GM21528 (cell line): ENCODE measurements around the gene TCFL5.

Experiments
- ATAC-seq: cut with Tn5 transposase; IDR thresholded peaks from one replicate; pipeline ENCODE4 v1.9.1; 2021; ENCODE audit warnings: mild to moderate bottlenecking, moderate library complexity; ENCODE audit not compliant: unreplicated experiment, low FRiP score

TCFL5 gene

DNA sequence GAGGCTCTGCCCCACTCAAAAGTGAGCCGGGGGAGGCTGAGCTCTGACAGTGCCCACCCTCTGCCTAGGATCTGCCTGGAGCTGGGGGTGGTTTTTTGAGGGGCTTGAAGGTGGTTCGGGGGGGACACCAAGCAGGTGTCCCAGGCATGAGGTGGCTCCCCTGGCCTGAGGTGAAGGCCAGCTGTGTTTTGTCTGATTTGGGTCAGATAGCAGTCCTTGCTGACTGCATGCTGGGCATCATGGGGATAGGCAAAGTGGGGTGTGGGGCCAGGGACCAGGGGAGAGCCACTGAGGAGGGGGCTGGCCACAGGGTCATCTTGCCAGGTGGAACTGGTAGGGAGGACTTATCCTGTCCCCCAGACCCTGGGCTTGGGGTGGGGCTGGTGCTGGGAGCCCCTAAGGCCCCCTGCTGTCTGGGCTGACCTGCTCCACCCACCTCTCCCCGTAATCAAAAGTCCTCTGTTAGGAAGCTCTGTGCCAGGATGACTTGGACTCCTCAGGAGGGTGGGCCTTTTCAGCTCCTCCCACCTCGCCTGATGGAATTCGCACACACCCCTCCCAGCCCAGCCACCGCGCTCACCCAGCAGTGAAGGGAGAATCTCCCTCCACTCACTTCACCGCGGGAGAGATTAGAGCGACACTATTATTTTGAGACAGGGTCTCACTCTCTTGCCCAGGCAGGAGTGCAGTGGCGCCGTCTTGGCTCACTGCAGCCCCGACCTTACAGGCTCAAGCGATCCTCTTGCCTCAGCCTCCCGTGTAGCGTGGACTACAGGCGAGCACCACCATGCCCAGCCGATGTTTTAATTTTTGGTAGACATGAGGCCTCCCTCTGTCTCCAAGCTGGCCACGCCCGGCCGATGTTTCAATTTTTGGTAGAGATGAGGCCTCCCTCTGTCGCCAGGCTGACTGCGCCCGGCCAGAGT lies 46.3 kb downstream of the TCFL5 start:
- no peak for ATAC-seq

DNA sequence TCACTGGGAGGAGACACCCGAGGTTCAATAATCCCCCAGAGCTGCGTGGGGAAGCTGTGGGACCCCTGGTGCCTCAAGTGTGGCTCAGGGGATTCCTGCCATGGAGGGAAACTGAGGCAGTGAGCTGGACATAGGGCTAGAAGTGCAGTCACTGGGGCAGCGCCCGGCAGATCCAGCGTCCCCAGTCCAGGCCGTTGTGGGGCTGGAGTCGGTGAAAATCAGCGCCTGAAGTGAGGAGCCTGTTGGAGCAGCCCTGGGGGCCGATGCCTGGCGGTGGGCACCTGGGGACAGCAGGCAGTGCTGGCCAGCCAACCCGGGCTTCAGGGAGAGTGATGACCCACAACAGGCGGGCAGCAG lies 46.9 kb downstream of the TCFL5 start:
- ATAC-seq: no peak

DNA sequence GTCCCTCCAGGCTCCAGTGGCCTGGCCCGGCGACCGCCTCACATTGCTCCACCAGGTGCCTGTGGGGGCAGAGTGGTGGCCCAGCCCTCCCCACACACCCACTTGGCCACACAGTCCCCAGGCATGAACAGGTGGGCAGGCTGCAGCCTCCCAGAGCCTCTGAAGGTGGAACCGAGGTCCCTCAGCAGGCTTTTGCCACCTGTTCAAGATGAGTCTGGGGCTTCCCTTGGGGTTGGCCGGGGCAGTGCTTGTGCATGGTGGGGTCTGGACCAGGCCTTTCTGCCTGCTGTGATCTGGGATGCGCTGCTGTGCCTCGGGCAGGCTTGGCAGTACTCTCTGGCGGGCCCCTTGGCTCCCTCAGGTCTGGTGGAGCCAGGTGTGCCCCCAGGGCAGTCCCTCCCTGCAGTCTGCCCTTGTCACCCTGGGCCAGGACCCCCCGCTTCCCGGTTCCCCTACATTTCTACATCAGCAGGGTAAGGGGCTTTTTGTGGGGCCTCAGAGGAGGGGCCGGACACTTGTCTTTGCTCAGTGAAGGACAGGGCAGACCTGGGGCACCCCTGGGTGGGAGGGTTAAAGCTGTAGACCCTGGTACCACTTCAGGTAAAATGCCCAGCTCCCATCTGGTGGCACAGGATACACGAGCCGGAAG lies 47.4 kb downstream of the TCFL5 start:
- no peak for ATAC-seq

DNA sequence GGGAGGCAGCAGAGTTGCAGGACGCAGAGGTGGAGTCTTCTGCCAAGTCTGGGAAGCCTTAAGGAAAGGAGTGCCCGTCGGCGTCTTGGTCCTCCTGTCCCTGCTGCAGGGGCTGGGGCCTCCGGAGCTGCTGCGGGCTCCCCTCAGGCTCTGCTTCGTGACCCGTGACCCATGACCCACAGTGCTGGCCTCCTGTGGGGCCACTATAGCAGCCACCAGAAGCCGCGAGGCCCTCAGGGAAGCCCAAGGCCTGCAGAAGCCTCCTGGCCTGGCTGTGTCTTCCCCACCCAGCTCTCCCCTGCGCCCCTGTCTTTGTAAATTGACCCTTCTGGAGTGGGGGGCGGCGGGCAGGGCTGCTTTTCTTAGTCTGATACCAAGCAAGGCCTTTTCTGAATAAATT lies 48.0 kb downstream of the TCFL5 start:
- ATAC-seq: no peak

DNA sequence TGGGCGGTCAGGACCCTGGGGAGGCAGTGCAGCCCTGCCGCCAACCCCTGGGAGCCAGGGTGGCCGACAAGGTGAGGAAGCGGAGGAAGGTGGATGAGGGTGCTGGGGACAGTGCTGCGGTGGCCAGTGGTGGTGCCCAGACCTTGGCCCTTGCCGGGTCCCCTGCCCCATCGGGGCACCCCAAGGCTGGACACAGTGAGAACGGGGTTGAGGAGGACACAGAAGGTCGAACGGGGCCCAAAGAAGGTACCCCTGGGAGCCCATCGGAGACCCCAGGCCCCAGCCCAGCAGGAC lies 48.8 kb downstream of the TCFL5 start:
- ATAC-seq: no peak

DNA sequence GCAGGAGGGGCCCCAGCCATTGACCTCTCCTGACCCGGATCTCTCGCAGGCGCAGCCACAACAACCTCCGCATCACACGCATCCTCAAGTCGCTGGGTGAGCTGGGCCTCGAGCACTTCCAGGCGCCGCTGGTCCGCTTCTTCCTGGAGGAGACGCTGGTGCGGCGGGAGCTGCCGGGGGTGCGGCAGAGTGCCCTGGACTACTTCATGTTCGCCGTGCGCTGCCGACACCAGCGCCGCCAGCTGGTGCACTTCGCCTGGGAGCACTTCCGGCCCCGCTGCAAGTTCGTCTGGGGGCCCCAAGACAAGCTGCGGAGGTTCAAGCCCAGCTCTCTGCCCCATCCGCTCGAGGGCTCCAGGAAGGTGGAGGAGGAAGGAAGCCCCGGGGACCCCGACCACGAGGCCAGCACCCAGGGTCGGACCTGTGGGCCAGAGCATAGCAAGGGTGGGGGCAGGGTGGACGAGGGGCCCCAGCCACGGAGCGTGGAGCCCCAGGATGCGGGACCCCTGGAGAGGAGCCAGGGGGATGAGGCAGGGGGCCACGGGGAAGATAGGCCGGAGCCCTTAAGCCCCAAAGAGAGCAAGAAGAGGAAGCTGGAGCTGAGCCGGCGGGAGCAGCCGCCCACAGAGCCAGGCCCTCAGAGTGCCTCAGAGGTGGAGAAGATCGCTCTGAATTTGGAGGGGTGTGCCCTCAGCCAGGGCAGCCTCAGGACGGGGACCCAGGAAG lies 49.3 kb downstream of the TCFL5 start:
- ATAC-seq: no peak

DNA sequence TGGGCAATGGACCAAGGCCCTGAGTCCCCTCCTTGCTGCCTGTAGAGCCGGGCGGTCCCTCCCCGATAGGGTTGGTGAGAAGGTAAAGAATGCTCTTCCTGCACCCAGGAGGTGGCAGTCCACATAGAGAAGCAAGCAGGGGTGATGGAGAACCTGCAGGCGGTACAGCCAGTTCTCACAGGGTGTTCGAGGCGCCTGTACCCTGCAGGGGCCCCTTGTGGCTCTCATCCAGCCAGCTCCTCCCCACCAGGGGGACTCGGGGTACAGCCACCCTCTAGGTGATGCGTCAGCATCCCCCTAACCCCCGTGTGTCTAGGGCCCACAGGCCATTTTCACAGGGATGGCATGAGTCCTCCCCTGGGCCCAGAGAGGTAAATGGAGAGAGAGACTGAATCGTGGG lies 49.9 kb downstream of the TCFL5 start:
- no peak for ATAC-seq

DNA sequence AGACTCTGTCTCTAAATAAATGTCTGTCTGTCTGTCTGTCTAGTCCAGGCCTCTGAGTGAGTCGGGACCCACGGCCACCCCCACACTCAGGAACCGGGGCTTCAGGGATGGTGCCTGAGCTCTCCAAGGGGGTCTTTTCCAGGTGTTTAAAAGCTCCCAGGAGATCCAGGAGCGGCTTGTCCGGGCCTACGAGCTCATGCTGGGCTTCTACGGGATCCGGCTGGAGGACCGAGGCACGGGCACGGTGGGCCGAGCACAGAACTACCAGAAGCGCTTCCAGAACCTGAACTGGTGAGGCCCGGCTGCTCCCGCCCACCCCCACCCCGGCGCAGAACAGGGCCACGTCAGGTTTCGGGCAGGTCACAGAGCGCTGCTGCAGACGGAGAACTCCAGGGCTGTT lies 50.3 kb downstream of the TCFL5 start:
- ATAC-seq: no peak

DNA sequence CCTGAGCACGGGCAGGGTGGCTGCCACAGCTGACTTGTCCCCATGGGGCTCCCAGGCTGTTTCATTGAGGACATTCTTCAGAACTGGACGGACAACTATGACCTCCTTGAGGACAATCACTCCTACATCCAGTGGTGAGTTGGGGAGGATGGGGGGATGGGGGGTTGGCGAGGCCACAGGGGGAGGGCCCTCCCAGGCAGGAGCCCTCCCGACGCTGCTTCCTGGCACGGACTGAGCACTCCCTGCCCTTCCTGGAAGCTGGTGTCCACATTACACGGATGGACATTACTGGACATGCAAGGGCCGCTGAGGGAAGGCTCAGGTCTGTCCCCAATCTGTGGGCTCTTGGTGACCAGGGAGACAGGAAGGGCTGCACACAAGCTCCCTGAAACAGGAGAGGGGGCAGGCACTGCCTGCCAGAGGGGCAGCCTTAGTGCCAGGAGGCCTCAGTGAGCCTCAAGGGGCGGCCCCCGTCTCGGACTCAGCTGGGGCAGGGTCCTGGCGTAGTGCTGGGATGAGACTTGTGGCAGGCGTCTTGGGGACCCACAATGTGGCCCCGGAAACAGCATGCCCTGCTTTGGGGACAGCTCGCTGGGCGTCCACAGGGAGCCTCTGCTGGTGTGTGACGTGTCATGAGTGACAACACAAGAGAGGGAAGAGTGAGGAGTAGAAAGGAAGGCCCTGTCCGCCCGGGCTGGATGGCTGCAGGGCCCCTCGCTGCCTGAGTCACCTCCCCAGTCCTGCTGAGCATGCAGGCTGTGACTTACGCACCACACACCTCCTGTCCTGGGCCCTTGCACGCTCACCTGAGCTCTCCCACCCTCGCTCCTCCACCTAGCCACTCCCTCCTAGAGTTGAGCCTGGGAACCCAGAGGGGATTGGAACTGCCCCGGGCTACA lies 51.8 kb downstream of the TCFL5 start:
- ATAC-seq: no peak

DNA sequence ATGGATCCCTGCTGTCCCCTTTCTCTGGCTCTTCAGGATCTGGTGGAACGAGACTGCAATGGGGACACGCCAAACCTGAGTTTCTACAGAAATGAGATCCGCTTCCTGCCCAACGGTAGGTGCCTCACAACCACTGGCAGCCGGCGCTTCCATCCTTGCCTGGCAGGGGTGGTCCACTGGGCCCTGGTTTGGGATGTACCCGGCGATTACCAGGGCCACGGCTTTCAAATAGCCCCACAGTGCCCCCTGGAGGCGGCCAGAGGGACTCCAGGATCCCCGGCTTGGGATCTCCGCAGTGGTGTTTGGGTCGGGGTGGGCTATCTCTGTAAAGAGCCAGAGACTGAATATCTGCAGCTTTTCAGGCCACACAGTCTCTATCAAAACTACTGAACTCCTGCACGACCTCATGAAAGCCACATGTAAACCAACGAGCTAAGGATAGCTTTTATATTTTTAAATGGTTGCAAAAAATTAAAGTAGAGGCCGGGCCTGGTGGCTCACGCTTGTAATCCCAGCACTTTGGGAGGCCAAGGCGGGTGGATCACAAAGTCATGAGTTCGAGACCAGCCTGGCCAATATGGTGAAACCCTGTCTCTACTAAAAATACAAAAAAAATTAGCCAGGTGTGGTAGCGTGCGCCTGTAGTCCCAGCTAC lies 53.3 kb downstream of the TCFL5 start:
- no peak for ATAC-seq

DNA sequence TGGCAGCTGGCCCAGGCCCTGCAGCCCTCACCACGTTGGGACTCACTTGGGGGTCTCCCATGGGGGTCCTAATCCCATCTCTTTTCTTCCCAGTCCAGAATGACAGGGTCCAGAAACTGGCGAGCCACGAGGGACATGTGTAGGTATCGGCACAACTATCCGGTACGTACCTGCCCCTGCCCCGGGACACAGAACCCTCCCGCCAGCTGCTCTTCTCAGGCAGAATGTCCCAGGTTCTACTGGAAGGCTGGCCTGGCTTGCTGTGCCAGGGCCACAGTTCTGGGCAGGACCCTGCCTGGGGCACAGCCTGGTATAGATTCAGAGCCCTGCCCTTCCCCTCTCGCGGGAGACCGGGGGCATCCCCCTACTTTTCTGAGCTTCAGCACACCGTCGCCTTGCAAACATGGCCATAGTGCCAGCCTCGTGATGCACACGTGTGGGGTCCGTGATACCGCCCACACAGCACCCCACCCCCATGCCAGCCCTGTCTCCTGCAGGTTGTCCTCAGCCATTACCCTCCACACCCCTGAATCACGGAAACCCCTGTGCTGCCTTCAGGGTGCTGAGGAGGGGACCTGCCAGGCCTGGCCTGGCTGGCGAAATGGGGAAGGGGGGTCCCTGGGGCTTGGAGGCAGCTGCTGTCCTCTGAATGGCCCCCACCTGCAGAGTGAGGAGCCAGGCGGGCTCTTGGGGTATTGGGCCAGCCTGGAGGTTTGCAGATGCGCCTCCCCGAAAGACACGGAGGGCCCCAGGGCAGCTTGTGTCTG lies 54.0 kb downstream of the TCFL5 start:
- no peak for ATAC-seq

DNA sequence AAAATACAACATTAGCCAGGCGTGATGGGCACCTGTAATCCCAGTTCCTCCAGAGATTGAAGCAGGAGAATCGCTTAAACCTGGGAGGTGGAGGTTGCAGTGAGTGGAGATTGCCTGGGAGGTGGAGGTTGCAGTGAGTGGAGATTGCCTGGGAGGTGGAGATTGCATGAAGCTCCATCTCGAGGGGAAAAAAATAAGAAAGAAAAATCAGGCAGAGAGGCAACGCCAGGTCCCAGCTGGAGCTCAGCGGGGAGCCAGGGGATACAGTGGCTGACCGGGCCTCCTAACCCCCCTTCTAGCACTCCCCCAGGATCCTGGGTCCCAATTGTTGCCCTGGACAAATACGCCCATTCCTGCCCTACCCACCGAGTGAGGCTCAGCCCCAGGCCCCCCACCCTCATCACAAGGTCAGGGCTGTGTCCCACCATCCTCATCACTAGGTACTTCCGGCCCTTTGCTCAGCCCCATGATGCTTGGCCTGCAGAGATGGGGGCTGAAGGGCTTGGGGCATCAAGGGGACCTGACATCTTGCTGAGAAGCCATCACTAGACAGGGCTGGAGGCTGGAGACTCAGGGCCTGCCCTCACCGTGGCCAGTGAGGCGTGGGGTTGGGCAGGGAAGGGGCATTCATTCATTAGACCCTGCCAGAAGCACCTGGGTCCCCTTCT lies 55.1 kb downstream of the TCFL5 start:
- no peak for ATAC-seq

DNA sequence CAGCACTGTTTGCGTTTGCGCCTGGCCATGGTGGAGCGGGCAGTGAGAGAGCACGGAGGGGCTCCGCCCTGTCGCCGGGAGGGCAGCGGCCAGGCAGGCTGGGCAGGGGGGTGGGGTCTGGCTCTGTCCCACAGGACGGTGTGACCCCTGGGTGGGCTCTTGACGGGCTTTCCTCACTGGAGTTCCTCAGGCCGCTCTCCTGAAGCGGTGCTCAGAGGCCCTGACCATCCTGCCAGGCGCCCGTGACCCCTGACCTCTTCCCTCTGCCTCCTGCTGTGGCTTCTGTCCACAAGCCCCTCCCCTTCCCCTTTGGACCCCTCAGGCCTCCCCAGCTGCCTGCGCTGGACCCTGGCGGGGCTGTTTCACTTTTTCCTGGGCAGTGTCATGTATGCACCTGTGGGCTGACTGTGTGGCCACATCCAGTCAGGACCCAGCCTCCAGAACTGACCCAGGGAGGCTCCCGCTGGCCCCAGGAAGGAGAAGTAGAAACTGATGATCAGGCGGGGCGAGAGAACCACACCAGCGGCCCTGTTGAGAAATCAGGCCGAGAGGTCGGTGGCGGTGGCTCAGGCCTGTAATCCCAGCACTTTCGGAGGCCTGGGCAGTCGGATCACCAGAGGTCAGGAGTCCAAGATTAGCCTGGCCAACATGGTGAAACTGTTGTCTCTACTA lies 55.8 kb downstream of the TCFL5 start:
- no peak for ATAC-seq

DNA sequence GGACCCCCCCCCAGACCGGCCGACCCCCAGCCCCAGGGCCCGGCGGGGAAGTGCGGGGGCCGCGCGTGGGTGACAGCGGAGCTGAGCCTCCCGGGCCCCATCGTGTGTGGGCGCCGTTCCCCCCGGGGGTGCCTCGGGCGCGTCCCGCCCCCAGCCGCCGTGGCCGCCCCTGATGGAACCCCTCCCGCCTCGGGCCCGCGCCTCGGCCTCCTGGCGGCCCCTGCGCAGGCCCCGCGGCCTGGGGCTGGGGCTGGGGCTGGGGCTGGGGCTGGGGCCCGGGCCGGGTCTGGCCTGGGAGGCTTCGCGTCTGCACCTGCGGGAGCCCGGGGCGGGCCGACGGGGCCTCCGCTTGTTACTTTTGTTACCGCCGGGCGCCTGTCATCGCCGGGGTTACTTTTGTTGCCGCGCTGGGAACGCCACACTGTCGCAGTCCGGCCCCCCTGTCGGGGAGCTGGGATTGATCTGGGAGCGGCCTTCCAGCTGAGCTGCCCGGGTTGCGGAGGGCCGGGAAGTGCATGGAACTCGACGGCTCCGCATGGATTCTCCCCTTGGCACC lies 56.4 kb downstream of the TCFL5 start:
- ATAC-seq: peak; percentile 29

DNA sequence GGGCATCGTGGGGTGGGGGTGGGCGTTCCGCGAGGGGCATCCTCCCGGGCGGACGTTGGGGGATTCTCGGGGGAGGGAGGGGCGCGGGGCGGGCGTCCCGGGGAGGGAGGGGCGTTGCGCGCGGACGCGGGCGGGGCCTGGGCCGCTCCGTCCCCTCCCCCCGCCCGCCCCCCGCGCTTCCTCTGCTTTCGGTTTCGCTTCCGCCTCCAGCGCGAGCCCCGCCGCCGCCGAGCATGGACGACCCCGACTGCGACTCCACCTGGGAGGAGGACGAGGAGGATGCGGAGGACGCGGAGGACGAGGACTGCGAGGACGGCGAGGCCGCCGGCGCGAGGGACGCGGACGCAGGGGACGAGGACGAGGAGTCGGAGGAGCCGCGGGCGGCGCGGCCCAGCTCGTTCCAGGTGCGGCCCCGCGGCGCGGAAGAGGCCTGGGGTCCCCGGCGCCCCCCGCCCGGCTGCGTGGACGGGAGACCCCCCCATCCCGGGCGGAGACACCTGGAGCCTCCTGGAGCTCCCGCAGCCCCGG lies 56.9 kb downstream of the TCFL5 start, which contains the start of gene OGFR:
TSS of gene OGFR (plus strand) at position 209 of the 528 bp plus-strand sequence. CDS start at position 234, 25 bp downstream.
- ATAC-seq: peak; percentile 51

DNA sequence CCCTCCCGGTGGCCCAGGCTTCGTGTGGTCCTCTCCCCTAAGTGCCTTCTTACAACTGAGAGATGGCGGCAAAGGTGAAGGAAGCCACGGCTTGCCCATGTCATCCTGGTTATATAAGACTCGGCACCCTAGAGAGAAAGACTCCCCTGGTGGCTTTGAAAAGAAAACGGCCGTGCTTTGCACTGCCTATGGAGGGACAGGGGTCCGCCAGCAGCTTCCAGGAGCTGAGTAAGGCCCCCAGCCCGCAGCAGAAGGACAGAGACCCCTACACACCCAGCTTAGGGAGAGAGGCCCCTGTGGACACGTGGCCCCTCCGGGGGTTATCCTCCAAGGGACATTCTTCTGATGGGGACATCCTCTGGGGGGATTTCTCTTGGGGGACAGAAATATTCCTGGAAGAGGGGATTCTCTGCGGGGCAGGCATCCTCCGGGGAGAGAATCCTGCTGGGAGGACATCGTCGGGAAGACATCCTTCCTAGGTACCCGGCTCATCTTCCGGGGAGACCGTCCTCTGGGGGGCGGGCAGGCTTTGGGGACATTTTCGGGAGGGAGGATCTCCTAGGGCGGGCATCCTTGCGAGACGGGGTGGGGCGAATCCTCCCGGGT lies 57.5 kb downstream of the TCFL5 start:
- ATAC-seq: no peak

DNA sequence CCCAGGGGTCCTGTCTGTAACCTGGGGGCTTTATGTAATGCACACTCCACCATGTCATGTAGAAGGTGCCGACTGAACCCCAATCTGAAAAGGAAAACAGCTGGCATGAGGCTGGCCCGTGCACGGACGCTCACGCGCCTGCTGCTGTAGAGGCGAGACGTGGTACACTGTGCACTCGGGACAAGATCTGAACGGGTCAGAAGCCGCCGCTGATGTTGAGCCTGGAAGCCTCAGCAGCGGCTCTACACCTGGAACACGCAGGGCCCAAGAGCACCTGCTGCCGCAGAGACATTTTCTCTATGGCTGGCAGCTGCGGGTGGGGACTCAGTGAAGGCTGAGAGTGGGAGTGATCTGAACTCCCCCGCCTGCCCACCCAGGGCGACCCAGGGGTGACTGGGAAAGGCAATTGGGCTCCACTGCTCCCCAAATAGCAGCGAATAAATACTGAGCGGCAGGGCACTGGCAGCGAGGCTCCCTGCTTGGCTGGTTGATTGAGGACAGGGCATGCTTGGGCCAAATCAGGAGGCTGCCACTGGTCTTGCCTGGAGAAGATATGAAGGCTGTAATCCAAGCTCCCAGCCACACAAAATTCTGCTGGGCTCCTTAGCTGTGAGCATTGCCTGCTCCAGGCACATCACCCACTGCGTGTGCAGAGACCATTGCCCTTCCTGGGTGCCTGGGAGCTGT lies 59.5 kb downstream of the TCFL5 start:
- ATAC-seq: no peak
